NCI-H128 (cell line): ENCODE measurements around the gene NR2C2.

Source experiments
- DNase-seq: peaks from one replicate; lab custom pipeline; 2025; ENCODE audit not compliant: unreplicated experiment; lab: John Stamatoyannopoulos, UW

The NR2C2 gene

GRCh38 chr3:15096046-15096445, 148.7 kb downstream of the NR2C2 start:
- DNase-seq: no peak

GRCh38 chr3:15097891-15098290, 150.5 kb downstream of the NR2C2 start:
- no peak for DNase-seq
